OCI-LY1 (cell line): ENCODE results near the gene OR2C1.

Source experiments
- CTCF ChIP-seq: fragments of 200-600 bp; sonication (generic), shearing (Covaris generic); IDR thresholded peaks from 2 replicates; pipeline ENCODE4 v1.5.1; 2017; ENCODE audit warnings: mild to moderate bottlenecking, antibody characterized with exemption, low read length, moderate library complexity, mixed read lengths
- EZH2 ChIP-seq: fragments of 200-600 bp; sonication (generic), shearing (Covaris generic); IDR thresholded peaks from 2 replicates; pipeline ENCODE4 v1.8.0; 2017; ENCODE audit warnings: borderline replicate concordance, mixed run types, mild to moderate bottlenecking, antibody characterized with exemption, low read length, moderate library complexity, mixed read lengths

- TF ChIP-seq CTCF: no peak
- TF ChIP-seq EZH2: no peak
Observed at GRCh38 chr16:3328643-3329042, 27.0 kb upstream of the OR2C1 start.
